ENCODE data around the gene SURF1. TPM values are rescaled to one million over a fixed set of nuclear protein-coding genes. Genes with fewer than 3 reads are reported as not detected.

Gene SURF1
- total RNA-seq, 4 donors from 2014 or later, result 13.0 to 34.7 (median 24.4) TPM

DNA sequence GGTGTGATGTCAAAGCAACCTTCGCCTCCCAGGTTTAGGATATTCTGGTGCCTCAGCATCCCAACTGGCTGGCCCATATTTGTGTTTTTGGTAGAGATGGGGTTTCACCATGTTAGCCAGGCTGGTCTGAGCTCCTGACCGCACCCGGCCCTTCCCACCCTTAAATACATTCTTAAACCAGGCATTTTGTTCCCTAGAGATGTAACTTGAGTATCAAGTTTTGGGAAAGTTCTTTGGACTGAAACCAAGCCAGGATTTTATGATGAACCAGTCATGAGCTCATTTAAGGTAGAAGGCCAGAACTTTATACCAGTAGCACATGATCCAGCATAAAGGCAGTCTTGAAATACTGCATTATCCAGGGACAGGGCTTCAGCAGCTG, 4.8 kb downstream of the SURF1 start:
- Histone ChIP-seq H3K36me3 (no peaks in the 10 kb centered on the region), H3K9me3 (no peaks in the 10 kb centered on the region), H3K4me1 (peaks cover 0 to 18% of the 10 kb centered on the region in 2 donors), H3K27me3 (no peaks in the 10 kb centered on the region), H3K4me3 (no peak overlapping the region), H3K27ac (no peak overlapping the region)
- intact Hi-C loops (cut with DNase I; ENCODE audit: low total_unique reads), result no loop called here
- DNase-seq, result no peak
- no peak for TF ChIP-seq POLR2A (IDR thresholded peaks at IDR 0.05)
- TF ChIP-seq, protein P1, sequence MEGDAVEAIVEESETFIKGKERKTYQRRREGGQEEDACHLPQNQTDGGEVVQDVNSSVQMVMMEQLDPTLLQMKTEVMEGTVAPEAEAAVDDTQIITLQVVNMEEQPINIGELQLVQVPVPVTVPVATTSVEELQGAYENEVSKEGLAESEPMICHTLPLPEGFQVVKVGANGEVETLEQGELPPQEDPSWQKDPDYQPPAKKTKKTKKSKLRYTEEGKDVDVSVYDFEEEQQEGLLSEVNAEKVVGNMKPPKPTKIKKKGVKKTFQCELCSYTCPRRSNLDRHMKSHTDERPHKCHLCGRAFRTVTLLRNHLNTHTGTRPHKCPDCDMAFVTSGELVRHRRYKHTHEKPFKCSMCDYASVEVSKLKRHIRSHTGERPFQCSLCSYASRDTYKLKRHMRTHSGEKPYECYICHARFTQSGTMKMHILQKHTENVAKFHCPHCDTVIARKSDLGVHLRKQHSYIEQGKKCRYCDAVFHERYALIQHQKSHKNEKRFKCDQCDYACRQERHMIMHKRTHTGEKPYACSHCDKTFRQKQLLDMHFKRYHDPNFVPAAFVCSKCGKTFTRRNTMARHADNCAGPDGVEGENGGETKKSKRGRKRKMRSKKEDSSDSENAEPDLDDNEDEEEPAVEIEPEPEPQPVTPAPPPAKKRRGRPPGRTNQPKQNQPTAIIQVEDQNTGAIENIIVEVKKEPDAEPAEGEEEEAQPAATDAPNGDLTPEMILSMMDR (IDR thresholded peaks at IDR 0.05), result no peak

DNA sequence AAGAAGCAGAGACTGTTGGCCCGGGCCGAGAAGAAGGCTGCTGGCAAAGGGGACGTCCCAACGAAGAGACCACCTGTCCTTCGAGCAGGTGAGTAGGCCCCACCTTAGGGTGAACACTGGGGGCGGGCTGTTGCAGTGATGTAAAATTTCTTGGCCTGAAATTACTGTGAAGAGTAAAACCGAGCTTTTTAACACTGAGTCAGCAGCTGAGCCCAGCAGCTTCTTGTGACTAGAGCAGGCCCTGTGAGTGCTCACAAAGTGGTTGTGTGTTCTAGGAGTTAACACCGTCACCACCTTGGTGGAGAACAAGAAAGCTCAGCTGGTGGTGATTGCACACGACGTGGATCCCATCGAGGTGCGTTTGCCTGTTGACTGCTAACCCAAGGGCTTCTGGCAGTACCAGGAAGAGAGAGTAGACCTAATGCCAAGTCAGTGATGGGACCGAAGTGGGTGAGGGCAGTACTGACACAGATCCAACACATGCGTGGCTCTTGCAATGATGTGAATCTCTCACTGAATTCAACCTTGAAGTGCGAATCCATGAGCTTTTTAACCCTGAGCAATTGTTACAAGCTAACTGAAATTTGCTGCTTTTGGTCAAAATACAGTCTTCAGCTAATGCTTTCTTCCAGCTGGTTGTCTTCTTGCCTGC, 6.2 kb downstream of the SURF1 start:
- intact Hi-C loops (cut with DNase I; ENCODE audit: low total_unique reads), result no loop called here
- Histone ChIP-seq H3K9me3 (no peaks in the 10 kb centered on the region), H3K27me3 (no peaks in the 10 kb centered on the region), H3K4me3 (no peak overlapping the region), H3K36me3 (no peaks in the 10 kb centered on the region), H3K4me1 (peaks cover 0 to 17% of the 10 kb centered on the region in 2 donors), H3K27ac (no peak overlapping the region)
- TF ChIP-seq, protein P1 (IDR thresholded peaks at IDR 0.05), result no peak
- no peak for TF ChIP-seq POLR2A (IDR thresholded peaks at IDR 0.05)
- DNase-seq, result no peak

DNA sequence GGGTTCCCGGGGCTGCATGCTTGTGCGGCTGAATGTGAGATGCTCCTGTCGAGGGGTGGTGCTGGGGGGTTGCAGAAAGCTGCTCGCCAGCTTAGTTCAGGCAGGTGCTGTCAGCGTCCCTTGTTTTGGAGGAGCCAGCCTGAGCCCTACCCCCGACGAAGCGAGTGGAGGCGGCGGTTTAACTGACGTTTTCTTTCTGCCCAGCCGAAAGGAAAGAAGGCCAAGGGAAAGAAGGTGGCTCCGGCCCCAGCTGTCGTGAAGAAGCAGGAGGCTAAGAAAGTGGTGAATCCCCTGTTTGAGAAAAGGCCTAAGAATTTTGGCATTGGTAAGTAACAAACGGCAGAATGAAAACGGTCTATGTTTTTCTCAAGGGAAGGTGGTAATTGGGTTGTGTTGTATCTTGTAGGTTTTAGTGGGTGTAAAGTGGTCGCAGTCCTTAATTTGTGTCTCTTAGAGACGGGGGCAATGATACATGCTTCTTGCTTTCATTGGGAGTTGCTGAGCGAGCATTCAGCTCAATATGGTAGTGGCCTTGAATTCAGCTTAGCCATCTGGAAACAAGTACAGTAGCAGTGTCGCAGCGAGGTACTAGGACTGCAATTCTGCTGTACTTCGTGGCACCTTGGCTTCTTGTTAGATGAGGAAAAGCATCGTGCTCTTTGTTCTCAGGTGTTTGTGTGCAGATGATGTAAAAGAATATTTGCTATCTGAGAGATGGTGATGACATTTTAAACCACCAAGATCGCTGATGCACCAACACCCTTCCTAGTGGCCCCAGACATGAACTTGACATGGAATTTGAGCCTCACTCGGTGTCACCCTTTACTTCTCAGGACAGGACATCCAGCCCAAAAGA, 7.3 kb downstream of the SURF1 start:
- intact Hi-C loops (cut with DNase I; ENCODE audit: low total_unique reads), result no loop called here
- Histone ChIP-seq H3K4me1 (peaks cover 0 to 15% of the 10 kb centered on the region in 2 donors), H3K27me3 (no peaks in the 10 kb centered on the region), H3K4me3 (peak overlapping the region; percentile 64 to 93), H3K9me3 (no peaks in the 10 kb centered on the region), H3K36me3 (no peaks in the 10 kb centered on the region), H3K27ac (peak overlapping the region; percentile 76 to 91)
- no peak for TF ChIP-seq POLR2A (IDR thresholded peaks at IDR 0.05)
- TF ChIP-seq, protein P1 (IDR thresholded peaks at IDR 0.05), result no peak
- DNase-seq, result no peak

DNA sequence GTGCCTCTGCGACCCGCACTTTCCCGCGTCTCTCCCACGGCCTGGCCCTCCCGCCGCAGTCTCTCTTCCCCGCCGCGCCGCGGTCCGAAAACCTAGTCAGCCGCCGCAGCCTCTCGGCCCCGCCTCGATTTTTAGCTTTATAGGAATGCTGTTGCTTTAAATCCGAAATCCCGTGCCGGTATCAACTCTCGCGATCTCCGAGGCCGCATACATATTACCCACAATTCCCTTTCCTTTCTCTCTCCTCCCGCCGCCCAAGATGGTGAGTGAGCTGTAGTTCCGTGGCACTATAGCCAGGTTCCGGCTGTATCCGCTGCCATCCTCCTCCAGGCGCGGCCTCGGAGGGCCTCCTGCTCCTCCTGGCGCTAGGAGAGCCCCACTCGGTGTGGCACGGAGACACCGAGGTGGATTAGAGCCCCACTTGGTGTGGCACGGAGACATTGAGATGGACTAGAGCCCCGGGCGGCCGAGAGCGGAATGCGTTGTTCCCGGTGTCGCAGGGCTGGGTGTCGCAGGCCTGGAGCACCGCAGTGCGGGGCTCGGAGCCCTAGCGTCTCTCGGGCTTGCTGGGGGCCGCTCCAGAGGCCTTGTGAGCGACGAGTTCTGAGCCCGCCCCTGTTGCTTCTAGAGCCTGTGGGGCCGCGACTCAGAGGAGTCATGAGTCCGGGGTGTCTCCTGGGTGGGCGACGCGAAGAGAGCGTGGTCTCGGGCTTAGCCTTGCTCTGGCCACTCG, 8.1 kb downstream of the SURF1 start, which contains the start of the genes MED22 and RPL7A:
TSS of gene MED22 (minus strand) at position 147 of the 733 bp plus-strand sequence. CDS start 1,469 bp downstream, outside the sequence.
TSS of gene RPL7A (plus strand) at position 234 of the 733 bp plus-strand sequence. CDS start at position 260, 26 bp downstream.
- Histone ChIP-seq H3K27me3 (no peaks in the 10 kb centered on the region), H3K9me3 (no peaks in the 10 kb centered on the region), H3K27ac (peak within 1 kb of the TSS; percentile 76 to 91), H3K4me3 (peak within 1 kb of the TSS; percentile 64 to 93), H3K4me1 (peaks cover 0 to 15% of the 10 kb centered on the region in 2 donors), H3K36me3 (no peaks in the 10 kb centered on the region)
- DNase-seq, result peak; percentile 94 to 97
- TF ChIP-seq POLR2A (IDR thresholded peaks at IDR 0.05), result peak; percentile 63 to 82
- TF ChIP-seq, protein P1 (IDR thresholded peaks at IDR 0.05), result peak in 3 of 4 experiments; percentile 16 to 28 (median 24)
- intact Hi-C loops (cut with DNase I; ENCODE audit: low total_unique reads), result no loop called here
